Panc1 (cell line): ENCODE results near the gene KCNAB1. TPM values are rescaled to one million over a fixed set of nuclear protein-coding genes. Genes with fewer than 3 reads are reported as not detected.

Experiments used
- ATAC-seq: fragments of 200-7000 bp; cut with Tn5 transposase; 2 replicates; pipeline ENCODE4 v1.9.1; 2020; ENCODE audit warnings: mild to moderate bottlenecking, moderate library complexity
- BruUV-seq: library from RNA; stranded (reverse); fragments of 400-500 nt; replicated peaks from 2 replicates; lab custom pipeline; 2021; lab: Mats Ljungman, UMichigan
- CTCF ChIA-PET: fragments of 300-600 bp; sonication (Branson Sonifier 250); formaldehyde crosslinking; loops from one replicate; lab custom pipeline; 2022; ENCODE audit warnings: antibody characterized with exemption; lab: Charles Lee
- POLR2A ChIA-PET: fragments of 300-600 bp; sonication (Branson Sonifier 250); formaldehyde crosslinking; loops from one replicate; lab custom pipeline; 2022; ENCODE audit warnings: antibody characterized with exemption; lab: Charles Lee
- DNase-seq: peaks from one replicate; pipeline ENCODE4 v3.0.0-alpha.2; 2010; ENCODE audit warnings: low read depth, low spot score
- H3K27ac ChIP-seq: 2 replicates; pipeline ENCODE4 v1.5.1; 2011; ENCODE audit warnings: mild to moderate bottlenecking, low read length, inconsistent platforms
- H3K27me3 ChIP-seq: fragments of 200-500 bp; sonication (Bioruptor generic); 2 replicates; pipeline ENCODE4 v1.6.0; 2014; ENCODE audit warnings: low read length, inconsistent platforms; ENCODE audit not compliant: control insufficient read depth, insufficient read depth
- H3K36me3 ChIP-seq: fragments of 200-500 bp; sonication (Bioruptor generic); 2 replicates; pipeline ENCODE4 v1.5.1; 2014; ENCODE audit warnings: inconsistent platforms, mild to moderate bottlenecking, low read length, moderate library complexity; ENCODE audit not compliant: control insufficient read depth, insufficient read depth
- H3K4me1 ChIP-seq: 2 replicates; pipeline ENCODE4 v1.5.1; 2011; ENCODE audit warnings: inconsistent platforms, mild to moderate bottlenecking, low read length, moderate library complexity; ENCODE audit not compliant: control insufficient read depth, insufficient read depth
- H3K4me3 ChIP-seq, 2 experiments: 2 replicates each; pipeline ENCODE4 v1.5.1; 2011 to 2012; ENCODE audit warnings: low read depth in 2 of 2, low read length in 2 of 2, mild to moderate bottlenecking in 2 of 2, inconsistent platforms in 1 of 2, moderate library complexity in 1 of 2
- H3K9me3 ChIP-seq: fragments of 200-500 bp; sonication (Bioruptor generic); 2 replicates; pipeline ENCODE4 v1.5.1; 2014; ENCODE audit warnings: low read depth, mild to moderate bottlenecking, inconsistent platforms, low read length, moderate library complexity; ENCODE audit not compliant: control insufficient read depth, insufficient read depth
- POLR2AphosphoS5 ChIP-seq: IDR thresholded peaks from 2 replicates; pipeline ENCODE4 v1.6.1; 2012; ENCODE audit warnings: mild to moderate bottlenecking, low read depth, low read length, moderate library complexity
- REST ChIP-seq, 2 experiments: IDR thresholded peaks; 2 replicates each; pipeline ENCODE4 v1.6.1; 2011 to 2012; ENCODE audit warnings: low read depth in 2 of 2, control low read depth in 1 of 2, low read length in 1 of 2, mild to moderate bottlenecking in 1 of 2, moderate library complexity in 1 of 2; ENCODE audit not compliant: insufficient read depth in 1 of 2
- SIN3A ChIP-seq: IDR thresholded peaks from 2 replicates; pipeline ENCODE4 v1.6.1; 2012; ENCODE audit warnings: low read depth, mild to moderate bottlenecking, low read length, moderate library complexity, borderline replicate concordance; ENCODE audit not compliant: insufficient read depth
- TCF7L2 ChIP-seq: IDR thresholded peaks from 2 replicates; pipeline ENCODE4 v1.6.1; 2011; ENCODE audit warnings: mild to moderate bottlenecking, low read depth, low read length, inconsistent platforms
- in situ Hi-C: cut with HindIII; loops from 2 replicates; pipeline ENCODE4 v1.10.0; 2016; ENCODE audit warnings: low sequenced_read_pairs, low pct_unique_long_range_greater_than_20kb
- intact Hi-C: fragments of 100-400 bp; cut with micrococcal nuclease; formaldehyde crosslinking; loops from one replicate; pipeline ENCODE4 v1.10.0; 2022; ENCODE audit not compliant: unreplicated experiment
- total RNA-seq: library from RNA; stranded (reverse); gene quantifications from one replicate; pipeline ENCODE4 v1.2.1, GENCODE V29; 2021; ENCODE audit not compliant: unreplicated experiment
- TF ChIP-seq, protein P1 (sequence below): fragments of 450-650 bp; IDR thresholded peaks from 2 replicates; pipeline ENCODE4 v1.5.1; 2017; ENCODE audit warnings: mild to moderate bottlenecking

The KCNAB1 gene
- total RNA-seq, 1 experiment from 2014 or later, result not detected

DNA sequence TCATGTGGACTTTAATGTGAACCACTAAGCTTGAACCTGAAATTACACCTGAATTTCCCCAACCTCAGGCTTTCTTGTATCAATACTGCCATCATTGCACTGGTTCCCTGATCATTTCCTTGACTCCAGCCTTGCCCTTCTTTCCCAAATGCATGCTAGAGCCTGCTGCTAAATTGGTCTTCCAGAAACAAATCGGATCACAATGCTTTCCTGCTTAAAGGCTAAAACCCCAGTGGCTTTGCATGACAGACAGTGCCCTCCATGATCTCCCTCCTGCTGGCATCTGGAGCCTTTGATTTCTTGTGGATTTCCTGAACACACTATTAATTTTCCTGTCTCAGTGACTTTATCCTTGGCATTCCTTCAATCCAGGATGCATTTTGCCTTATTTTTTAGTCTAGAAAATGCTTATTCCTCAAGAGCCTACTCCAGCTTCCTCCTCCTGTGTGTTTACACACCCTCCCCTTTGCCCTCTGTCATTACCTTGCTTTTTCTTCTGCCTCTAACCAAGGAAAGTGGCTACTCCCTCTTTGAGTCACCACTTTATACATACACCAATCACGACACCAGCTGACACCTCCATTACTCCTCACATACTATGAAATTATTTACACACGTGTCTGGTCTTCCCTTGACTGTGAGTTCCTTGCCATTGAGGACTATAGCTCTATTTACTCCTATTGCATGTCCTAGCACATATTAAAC, 214.6 kb downstream of the KCNAB1 start:
- H3K4me1 ChIP-seq, result no peaks in the 10 kb centered on the region
- H3K9me3 ChIP-seq, result no peaks in the 10 kb centered on the region
- no peak for TF ChIP-seq SIN3A
- TF ChIP-seq TCF7L2, result no peak
- no peak for TF ChIP-seq POLR2AphosphoS5
- no peak for TF ChIP-seq REST (IDR thresholded peaks at IDR 0.05; ENCODE audit: insufficient read depth in 1 of 2, low read depth in 2 of 2, low read length in 1 of 2)
- TF ChIP-seq, protein P1, sequence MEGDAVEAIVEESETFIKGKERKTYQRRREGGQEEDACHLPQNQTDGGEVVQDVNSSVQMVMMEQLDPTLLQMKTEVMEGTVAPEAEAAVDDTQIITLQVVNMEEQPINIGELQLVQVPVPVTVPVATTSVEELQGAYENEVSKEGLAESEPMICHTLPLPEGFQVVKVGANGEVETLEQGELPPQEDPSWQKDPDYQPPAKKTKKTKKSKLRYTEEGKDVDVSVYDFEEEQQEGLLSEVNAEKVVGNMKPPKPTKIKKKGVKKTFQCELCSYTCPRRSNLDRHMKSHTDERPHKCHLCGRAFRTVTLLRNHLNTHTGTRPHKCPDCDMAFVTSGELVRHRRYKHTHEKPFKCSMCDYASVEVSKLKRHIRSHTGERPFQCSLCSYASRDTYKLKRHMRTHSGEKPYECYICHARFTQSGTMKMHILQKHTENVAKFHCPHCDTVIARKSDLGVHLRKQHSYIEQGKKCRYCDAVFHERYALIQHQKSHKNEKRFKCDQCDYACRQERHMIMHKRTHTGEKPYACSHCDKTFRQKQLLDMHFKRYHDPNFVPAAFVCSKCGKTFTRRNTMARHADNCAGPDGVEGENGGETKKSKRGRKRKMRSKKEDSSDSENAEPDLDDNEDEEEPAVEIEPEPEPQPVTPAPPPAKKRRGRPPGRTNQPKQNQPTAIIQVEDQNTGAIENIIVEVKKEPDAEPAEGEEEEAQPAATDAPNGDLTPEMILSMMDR, result no peak
- H3K4me3 ChIP-seq, result no peak overlapping the region
- BruUV-seq, result no TSS peak
- no peak overlapping the region for H3K27ac ChIP-seq
- ChIA-PET CTCF (interaction anchor here (0.5 kb wide), 1 partner anchor 264 kb away, joined by 3 read pairs; no protein-coding TSS in a partner anchor), POLR2A (no interaction called here)
- ATAC-seq (no peak), DNase-seq (no peak)
- intact Hi-C loops (no loop called here), in situ Hi-C loops (no loop called here)
- H3K36me3 ChIP-seq, result no peaks in the 10 kb centered on the region
- H3K27me3 ChIP-seq, result no peaks in the 10 kb centered on the region; the same call in 1 of the 2 replicates

GRCh38 chr3:156339491-156339890, 219.1 kb downstream of the KCNAB1 start:
- BruUV-seq, result no TSS peak
- CTCF ChIA-PET, result no interaction called here

More at GRCh38 chr3:156339491-156339890, 219.1 kb downstream of the KCNAB1 start:
- Histone ChIP-seq H3K36me3 (no peaks in the 10 kb centered on the region), H3K4me3 (no peak overlapping the region), H3K27me3 (no peaks in the 10 kb centered on the region; the same call in 1 of the 2 replicates), H3K9me3 (no peaks in the 10 kb centered on the region), H3K27ac (no peak overlapping the region), H3K4me1 (no peaks in the 10 kb centered on the region)
- intact Hi-C loops, result no loop called here
- no peak for ATAC-seq
- POLR2A ChIA-PET, result no interaction called here
- DNase-seq, result no peak
- in situ Hi-C loops, result no loop called here
- TF ChIP-seq REST (IDR thresholded peaks at IDR 0.05; ENCODE audit: insufficient read depth in 1 of 2, low read depth in 2 of 2, low read length in 1 of 2) (no peak), POLR2AphosphoS5 (no peak), SIN3A (no peak), TCF7L2 (no peak)
- TF ChIP-seq, protein P1, result no peak
